ENCODE results near the gene ZNF239. TPM values are rescaled to one million over a fixed set of nuclear protein-coding genes. Genes with fewer than 3 reads are reported as not detected.
A peak's percentile ranks its signal among the peaks of the same experiment; 100 is the strongest.
"Not testable (repeated sequence)": the region's sequence is repeated elsewhere in the genome, so short reads cannot be mapped to it uniquely, and the experiment has no call there.

ZNF239 gene
- total RNA-seq, 1 experiment from 2014 or later: 9.7 TPM

GRCh38 chr10:43607199-43607573, 32.8 kb upstream of the ZNF239 start:
- H3K4me1 ChIP-seq (ENCODE audit: insufficient read depth, low read length, poor library complexity, severe bottlenecking): peaks cover 7% of the 10 kb centered on the region
- DNase-seq (ENCODE audit: low spot score): no peak
- H3K9me3 ChIP-seq (ENCODE audit: low read depth, low read length, poor library complexity, severe bottlenecking): peaks cover 4% of the 10 kb centered on the region
- H3K27ac ChIP-seq (ENCODE audit: low read depth, low read length, poor library complexity, severe bottlenecking): no peak overlapping the region
- TF ChIP-seq EZH2 (IDR thresholded peaks at IDR 0.05; ENCODE audit: borderline replicate concordance, low read depth, low read length, poor library complexity, severe bottlenecking): no peak
- no peak for TF ChIP-seq CTCF (conservative IDR thresholded peaks at IDR 0.05; ENCODE audit: low read depth, low read length)
- BruUV-seq (replicated peaks): no TSS peak
- peaks cover 4% of the 10 kb centered on the region for H3K36me3 ChIP-seq (ENCODE audit: insufficient read depth, low read length, poor library complexity, severe bottlenecking)
- intact Hi-C loops (cut with micrococcal nuclease; ENCODE audit: unreplicated experiment): loop anchor here (2.0 kb wide), 1 partner anchor 32 kb away; the partner anchor contains the start of gene ZNF239
- CTCF ChIA-PET: no interaction called here
- peak overlapping the region; percentile 82 for H3K4me3 ChIP-seq (ENCODE audit: low read depth, low read length, poor library complexity, severe bottlenecking)
- no peaks in the 10 kb centered on the region for H3K27me3 ChIP-seq (replicated peaks; ENCODE audit: insufficient read depth, low read depth, low read length, poor library complexity)
- POLR2A ChIA-PET (ENCODE audit: low non-redundant PET): no interaction called here

- no peaks in the 10 kb centered on the region for H3K9me3 ChIP-seq (ENCODE audit: low read depth, low read length, poor library complexity, severe bottlenecking)
- TF ChIP-seq CTCF (conservative IDR thresholded peaks at IDR 0.05; ENCODE audit: low read depth, low read length) (no peak), EZH2 (IDR thresholded peaks at IDR 0.05; ENCODE audit: borderline replicate concordance, low read depth, low read length, poor library complexity, severe bottlenecking) (no peak)
- CTCF ChIA-PET: no interaction called here
- no peaks in the 10 kb centered on the region for H3K27me3 ChIP-seq (replicated peaks; ENCODE audit: insufficient read depth, low read depth, low read length, poor library complexity)
- peak within 1 kb of the TSS; percentile 82 for H3K4me3 ChIP-seq (ENCODE audit: low read depth, low read length, poor library complexity, severe bottlenecking)
- peak within 1 kb of the TSS; percentile 74 for H3K27ac ChIP-seq (ENCODE audit: low read depth, low read length, poor library complexity, severe bottlenecking)
- DNase-seq (ENCODE audit: low spot score): peak; percentile 79
- H3K36me3 ChIP-seq (ENCODE audit: insufficient read depth, low read length, poor library complexity, severe bottlenecking): peaks cover 4% of the 10 kb centered on the region
- intact Hi-C loops (cut with micrococcal nuclease; ENCODE audit: unreplicated experiment): loop anchor here (2.0 kb wide), 1 partner anchor 32 kb away; the partner anchor contains the start of gene ZNF239
- no TSS peak for BruUV-seq (replicated peaks)
- H3K4me1 ChIP-seq (ENCODE audit: insufficient read depth, low read length, poor library complexity, severe bottlenecking): peaks cover 7% of the 10 kb centered on the region
- POLR2A ChIA-PET (ENCODE audit: low non-redundant PET): no interaction called here
Observed at GRCh38 chr10:43606323-43607198, 32.1 kb upstream of the ZNF239 start, which contains the start of gene ZNF485. Gene ZNF485 (plus strand): TSS chr10:43606438. CDS start chr10:43607051, 613 bp downstream.

- intact Hi-C loops (cut with micrococcal nuclease; ENCODE audit: unreplicated experiment): loop anchor here (2.0 kb wide), 1 partner anchor 31 kb away; the partner anchor contains the start of gene ZNF239
Observed at GRCh38 chr10:43605850-43606322, 31.5 kb upstream of the ZNF239 start.

GRCh38 chr10:43601576-43601975, 27.2 kb upstream of the ZNF239 start:
- H3K27me3 ChIP-seq (replicated peaks; ENCODE audit: insufficient read depth, low read depth, low read length, poor library complexity); H3K4me1 ChIP-seq (ENCODE audit: insufficient read depth, low read length, poor library complexity, severe bottlenecking); POLR2A ChIA-PET (ENCODE audit: low non-redundant PET); H3K4me3 ChIP-seq (ENCODE audit: low read depth, low read length, poor library complexity, severe bottlenecking); H3K36me3 ChIP-seq (ENCODE audit: insufficient read depth, low read length, poor library complexity, severe bottlenecking); H3K9me3 ChIP-seq (ENCODE audit: low read depth, low read length, poor library complexity, severe bottlenecking); DNase-seq (ENCODE audit: low spot score); CTCF ChIA-PET; H3K27ac ChIP-seq (ENCODE audit: low read depth, low read length, poor library complexity, severe bottlenecking); intact Hi-C loops (cut with micrococcal nuclease; ENCODE audit: unreplicated experiment); BruUV-seq (replicated peaks): not testable (repeated sequence)

More at GRCh38 chr10:43605850-43606322, 31.5 kb upstream of the ZNF239 start:
- Histone ChIP-seq H3K9me3 (ENCODE audit: low read depth, low read length, poor library complexity, severe bottlenecking) (no peaks in the 10 kb centered on the region), H3K36me3 (ENCODE audit: insufficient read depth, low read length, poor library complexity, severe bottlenecking) (peaks cover 3% of the 10 kb centered on the region), H3K27ac (ENCODE audit: low read depth, low read length, poor library complexity, severe bottlenecking) (no peak overlapping the region), H3K4me1 (ENCODE audit: insufficient read depth, low read length, poor library complexity, severe bottlenecking) (peaks cover 7% of the 10 kb centered on the region), H3K4me3 (ENCODE audit: low read depth, low read length, poor library complexity, severe bottlenecking) (peak overlapping the region; percentile 82), H3K27me3 (replicated peaks; ENCODE audit: insufficient read depth, low read depth, low read length, poor library complexity) (no peaks in the 10 kb centered on the region)
- POLR2A ChIA-PET (ENCODE audit: low non-redundant PET): no interaction called here
- TF ChIP-seq CTCF (conservative IDR thresholded peaks at IDR 0.05; ENCODE audit: low read depth, low read length) (no peak), EZH2 (IDR thresholded peaks at IDR 0.05; ENCODE audit: borderline replicate concordance, low read depth, low read length, poor library complexity, severe bottlenecking) (no peak)
- CTCF ChIA-PET: no interaction called here
- no TSS peak for BruUV-seq (replicated peaks)
- DNase-seq (ENCODE audit: low spot score): no peak
